AG09309 (cell line): ENCODE results near the gene INSIG2.

Source experiments
- DNase-seq: peaks from one replicate; pipeline ENCODE4 v3.0.0-alpha.2; 2010; ENCODE audit warnings: low read depth
- H3K4me3 ChIP-seq: 2 replicates; pipeline ENCODE4 v1.5.1; 2011; ENCODE audit warnings: mild to moderate bottlenecking, low read depth, low read length, moderate library complexity; ENCODE audit not compliant: control insufficient read depth
- CTCF ChIP-seq: IDR thresholded peaks from 2 replicates; pipeline ENCODE4 v1.5.1; 2011; ENCODE audit warnings: mild to moderate bottlenecking, low read depth, low read length, inconsistent platforms; ENCODE audit not compliant: insufficient read depth, control insufficient read depth; ENCODE audit errors: missing control alignments

The INSIG2 gene

GRCh38 chr2:118148809-118149208 lies 60.5 kb downstream of the INSIG2 start:
- peak; percentile 29 for DNase-seq
- TF ChIP-seq CTCF: peak; percentile 45
- H3K4me3 ChIP-seq: no peak overlapping the region

GRCh38 chr2:118150294-118150693 lies 62.0 kb downstream of the INSIG2 start:
- H3K4me3 ChIP-seq: no peak overlapping the region
- DNase-seq: no peak
- TF ChIP-seq CTCF: no peak

- DNase-seq: no peak
- no peak overlapping the region for H3K4me3 ChIP-seq
- no peak for TF ChIP-seq CTCF
Observed at GRCh38 chr2:118151831-118152230, 63.6 kb downstream of the INSIG2 start.

- DNase-seq: no peak
- no peak overlapping the region for H3K4me3 ChIP-seq
- TF ChIP-seq CTCF: no peak
Observed at GRCh38 chr2:118153433-118153832, 65.2 kb downstream of the INSIG2 start.

GRCh38 chr2:118154176-118154575 lies 65.9 kb downstream of the INSIG2 start:
- TF ChIP-seq CTCF: no peak
- H3K4me3 ChIP-seq: no peak overlapping the region
- DNase-seq: no peak
